UCSD-AML1 (cell line): ENCODE measurements around the gene RBM17.
"Not testable (repeated sequence)": the region's sequence is repeated elsewhere in the genome, so short reads cannot be mapped to it uniquely, and the experiment has no call there.

Source experiments
- DNase-seq: peaks from one replicate; lab custom pipeline; 2025; ENCODE audit not compliant: unreplicated experiment; lab: John Stamatoyannopoulos, UW

The RBM17 gene

GRCh38 chr10:6077071-6077675 lies 11.7 kb upstream of the RBM17 start:
- no peak for DNase-seq

GRCh38 chr10:6079044-6079443 lies 9.8 kb upstream of the RBM17 start:
- no peak for DNase-seq

- no peak for DNase-seq
Measured at GRCh38 chr10:6080417-6080973, 8.3 kb upstream of the RBM17 start.

GRCh38 chr10:6082496-6083395 lies 6.1 kb upstream of the RBM17 start:
- DNase-seq: no peak

GRCh38 chr10:6083523-6084475 lies 5.0 kb upstream of the RBM17 start:
- no peak for DNase-seq

GRCh38 chr10:6086375-6087233 lies 2.2 kb upstream of the RBM17 start:
- peak; percentile 89 for DNase-seq

- DNase-seq: no peak
Measured at GRCh38 chr10:6089334-6090219, 743 bp downstream of the RBM17 start.

- DNase-seq: no peak
Measured at GRCh38 chr10:6091630-6092029, 2.8 kb downstream of the RBM17 start.

GRCh38 chr10:6092731-6093130 lies 3.9 kb downstream of the RBM17 start:
- DNase-seq: no peak

GRCh38 chr10:6095810-6096570 lies 7.2 kb downstream of the RBM17 start:
- DNase-seq: no peak

- DNase-seq: no peak
Measured at GRCh38 chr10:6097063-6097462, 8.2 kb downstream of the RBM17 start.

- no peak for DNase-seq
Measured at GRCh38 chr10:6098156-6098555, 9.3 kb downstream of the RBM17 start.

GRCh38 chr10:6100370-6100769 lies 11.5 kb downstream of the RBM17 start:
- no peak for DNase-seq

GRCh38 chr10:6101181-6101580 lies 12.3 kb downstream of the RBM17 start:
- DNase-seq: no peak

GRCh38 chr10:6102128-6102527 lies 13.3 kb downstream of the RBM17 start:
- DNase-seq: no peak

- no peak for DNase-seq
Measured at GRCh38 chr10:6103591-6103990, 14.8 kb downstream of the RBM17 start.

- DNase-seq: not testable (repeated sequence)
Measured at GRCh38 chr10:6107616-6108015, 18.8 kb downstream of the RBM17 start.

GRCh38 chr10:6108072-6108471 lies 19.2 kb downstream of the RBM17 start:
- no peak for DNase-seq
